ENCODE data around the gene LIPT2. TPM values are rescaled to one million over a fixed set of nuclear protein-coding genes. Genes with fewer than 3 reads are reported as not detected.
"Not testable (repeated sequence)": the region's sequence is repeated elsewhere in the genome, so short reads cannot be mapped to it uniquely, and the experiment has no call there.

The LIPT2 gene
- 10 to 100 TPM in 1 of 3 donors, 1 to 10 TPM in 2; 7.1 to 10.4 (median 9.4) TPM for polyA plus RNA-seq (ENCODE audit: insufficient read length in 3 of 3)
- long read RNA-seq, donor 1, transcript LIPT2-201 (2 exons, 1,018 nt): major isoform, 5 of 6 reads
- long read RNA-seq, donor 1, partial matches to known transcripts: 0 of 6 reads
- long read RNA-seq, donor 1, other reads (novel, unspliced or antisense): 0 of 6 reads
- long read RNA-seq, donor 2, partial matches to known transcripts: 0 of 3 reads
- long read RNA-seq, donor 2, other reads (novel, unspliced or antisense): 0 of 3 reads
- long read RNA-seq, donor 3, partial matches to known transcripts: 14 of 18 reads
- long read RNA-seq, donor 3, other reads (novel, unspliced or antisense): 0 of 18 reads
- long read RNA-seq, donor 4, partial matches to known transcripts: 0 of 2 reads
- long read RNA-seq, donor 4, other reads (novel, unspliced or antisense): 0 of 2 reads
- long read RNA-seq, donor 5: 0 reads
- long read RNA-seq, donor 6, partial matches to known transcripts: 0 of 3 reads
- long read RNA-seq, donor 6, other reads (novel, unspliced or antisense): 0 of 3 reads
- long read RNA-seq, donor 7, transcript LIPT2-201 (2 exons, 1,018 nt): major isoform, 6 of 12 reads
- long read RNA-seq, donor 7, partial matches to known transcripts: 6 of 12 reads
- long read RNA-seq, donor 7, other reads (novel, unspliced or antisense): 0 of 12 reads
- long read RNA-seq, donor 8, transcript LIPT2-201 (2 exons, 1,018 nt): major isoform, 9 of 9 reads
- long read RNA-seq, donor 8, partial matches to known transcripts: 0 of 9 reads
- long read RNA-seq, donor 8, other reads (novel, unspliced or antisense): 0 of 9 reads
- long read RNA-seq, donor 9, transcript LIPT2-201 (2 exons, 1,018 nt): major isoform, 5 of 6 reads
- long read RNA-seq, donor 9, partial matches to known transcripts: 0 of 6 reads
- long read RNA-seq, donor 9, other reads (novel, unspliced or antisense): 0 of 6 reads
- long read RNA-seq, donor 10, partial matches to known transcripts: 0 of 4 reads
- long read RNA-seq, donor 10, other reads (novel, unspliced or antisense): 0 of 4 reads
- long read RNA-seq, donor 11, partial matches to known transcripts: 24 of 26 reads
- long read RNA-seq, donor 11, other reads (novel, unspliced or antisense): 0 of 26 reads
- long read RNA-seq, donor 12, partial matches to known transcripts: 0 of 4 reads
- long read RNA-seq, donor 12, other reads (novel, unspliced or antisense): 0 of 4 reads
- long read RNA-seq, donor 13: 0 reads
- long read RNA-seq, donor 14, partial matches to known transcripts: 0 of 12 reads
- long read RNA-seq, donor 14, other reads (novel, unspliced or antisense): 8 of 12 reads
- long read RNA-seq, donor 15, partial matches to known transcripts: 0 of 1 reads
- long read RNA-seq, donor 15, other reads (novel, unspliced or antisense): 0 of 1 reads
- long read RNA-seq, donor 16, transcript LIPT2-201 (2 exons, 1,018 nt): major isoform, 13 of 13 reads
- long read RNA-seq, donor 16, partial matches to known transcripts: 0 of 13 reads
- long read RNA-seq, donor 16, other reads (novel, unspliced or antisense): 0 of 13 reads

GRCh38 chr11:74492974-74493790 is at the start of gene LIPT2:
Gene LIPT2, minus strand, starts transcription at chr11:74493724. Its CDS starts 21 bp downstream, at chr11:74493703.
- peak; percentile 83 to 96 (median 94) for DNase-seq (ENCODE audit: extremely low read depth in 1 of 11, low read depth in 9 of 11, low spot score in 4 of 11)

DNA sequence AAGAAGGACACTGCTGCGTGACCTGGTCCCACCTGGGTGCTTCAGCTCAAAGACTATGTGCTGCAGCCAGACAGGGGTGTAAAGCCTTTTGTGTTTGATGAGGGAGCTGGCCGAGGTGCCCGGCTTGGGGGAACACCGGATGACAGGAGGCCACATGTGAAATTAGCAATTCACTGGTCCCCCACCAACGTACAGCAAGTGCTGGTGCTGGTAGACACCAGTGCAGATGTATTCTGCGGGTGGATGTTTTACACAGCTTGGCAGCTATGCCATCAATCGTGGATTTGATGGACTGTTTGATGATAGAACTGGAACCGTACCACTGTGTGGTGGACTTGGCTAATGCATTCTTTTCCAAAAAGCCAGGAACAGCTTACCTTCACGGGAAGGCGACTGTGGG is 47.9 kb upstream of the LIPT2 start:
- DNase-seq (ENCODE audit: extremely low read depth in 1 of 11, low read depth in 9 of 11, low spot score in 4 of 11): no peak

- DNase-seq (ENCODE audit: extremely low read depth in 1 of 11, low read depth in 9 of 11, low spot score in 4 of 11): no peak
Observed at GRCh38 chr11:74540270-74540669, 46.7 kb upstream of the LIPT2 start.

DNA sequence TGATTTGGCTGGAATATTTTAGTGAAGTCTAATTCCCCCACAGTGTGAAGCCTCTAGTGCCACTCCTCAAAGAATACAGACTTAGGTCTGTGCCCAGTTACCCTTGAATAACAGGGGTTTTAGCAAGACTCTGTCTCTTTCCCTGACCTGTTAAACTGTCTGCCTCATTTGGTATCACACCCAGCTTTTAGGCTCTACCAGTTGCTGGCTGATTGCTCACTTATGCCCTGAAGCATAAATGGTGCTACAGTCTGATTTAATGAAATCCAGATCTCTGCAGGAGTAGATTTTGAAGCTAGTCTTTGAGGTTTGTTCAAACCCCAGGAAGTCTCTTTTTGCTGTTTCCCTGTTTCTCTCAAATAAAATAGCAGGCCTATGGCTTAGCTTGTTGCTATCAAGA is 45.2 kb upstream of the LIPT2 start:
- no peak for DNase-seq (ENCODE audit: extremely low read depth in 1 of 11, low read depth in 9 of 11, low spot score in 4 of 11)

GRCh38 chr11:74535371-74536160 is 42.0 kb upstream of the LIPT2 start:
- DNase-seq (ENCODE audit: extremely low read depth in 1 of 11, low read depth in 9 of 11, low spot score in 4 of 11): no peak

GRCh38 chr11:74534946-74535275 is 41.4 kb upstream of the LIPT2 start:
- not testable (repeated sequence) for DNase-seq (ENCODE audit: extremely low read depth in 1 of 11, low read depth in 9 of 11, low spot score in 4 of 11)

DNA sequence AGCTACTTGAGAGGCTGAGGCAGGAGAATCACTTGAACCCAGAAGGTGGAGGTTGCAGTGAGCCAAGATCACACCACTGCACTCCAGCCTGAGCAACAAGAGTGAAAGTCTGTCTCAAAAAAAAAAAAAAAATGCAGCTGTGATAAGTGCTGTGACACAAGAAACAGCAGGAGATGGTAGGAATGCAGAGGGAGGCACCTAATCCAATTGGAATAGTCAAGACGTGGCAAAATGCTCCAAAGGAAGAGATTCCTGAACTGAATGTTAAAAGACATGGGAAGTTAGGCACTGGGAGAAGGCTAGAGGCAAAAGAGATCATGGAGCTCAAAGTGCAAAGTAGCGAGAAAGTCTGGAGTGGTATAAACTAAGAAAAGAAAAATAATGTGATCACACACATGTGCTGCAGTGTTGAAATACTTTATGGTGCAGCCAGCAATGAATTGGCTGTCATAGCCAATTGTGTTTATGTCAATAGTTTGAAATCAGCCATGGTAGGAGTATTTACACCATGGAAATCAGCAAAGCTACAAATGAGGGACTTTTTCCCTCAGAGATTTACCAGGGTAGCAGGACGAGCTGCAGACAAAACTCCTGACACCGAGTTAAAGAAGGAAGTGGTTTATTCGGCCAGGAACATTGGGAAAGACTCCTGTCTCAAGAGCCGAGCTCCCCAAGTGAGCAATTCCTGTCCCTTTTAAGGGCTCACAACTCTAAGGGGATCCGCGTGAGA is 40.9 kb upstream of the LIPT2 start:
- DNase-seq (ENCODE audit: extremely low read depth in 1 of 11, low read depth in 9 of 11, low spot score in 4 of 11): no peak

DNA sequence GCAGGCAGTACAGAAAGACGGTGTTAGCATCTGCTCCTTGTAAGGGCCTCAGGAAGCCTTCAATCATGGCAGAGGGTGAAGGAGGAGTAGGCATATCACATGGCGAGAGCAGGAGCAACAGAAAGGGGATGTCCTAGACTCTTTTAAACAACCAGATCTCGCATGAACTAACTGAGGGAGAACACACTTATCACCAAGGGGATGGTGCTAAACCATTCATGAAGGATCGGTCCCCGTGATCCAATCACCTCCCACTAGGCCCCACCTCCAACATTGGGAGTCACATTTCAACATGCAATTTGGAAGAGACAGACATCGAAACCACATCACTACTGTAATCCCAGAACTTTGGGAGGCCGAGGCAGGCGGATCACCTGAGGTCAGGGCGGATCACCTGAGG is 39.9 kb upstream of the LIPT2 start:
- no peak for DNase-seq (ENCODE audit: extremely low read depth in 1 of 11, low read depth in 9 of 11, low spot score in 4 of 11)

DNA sequence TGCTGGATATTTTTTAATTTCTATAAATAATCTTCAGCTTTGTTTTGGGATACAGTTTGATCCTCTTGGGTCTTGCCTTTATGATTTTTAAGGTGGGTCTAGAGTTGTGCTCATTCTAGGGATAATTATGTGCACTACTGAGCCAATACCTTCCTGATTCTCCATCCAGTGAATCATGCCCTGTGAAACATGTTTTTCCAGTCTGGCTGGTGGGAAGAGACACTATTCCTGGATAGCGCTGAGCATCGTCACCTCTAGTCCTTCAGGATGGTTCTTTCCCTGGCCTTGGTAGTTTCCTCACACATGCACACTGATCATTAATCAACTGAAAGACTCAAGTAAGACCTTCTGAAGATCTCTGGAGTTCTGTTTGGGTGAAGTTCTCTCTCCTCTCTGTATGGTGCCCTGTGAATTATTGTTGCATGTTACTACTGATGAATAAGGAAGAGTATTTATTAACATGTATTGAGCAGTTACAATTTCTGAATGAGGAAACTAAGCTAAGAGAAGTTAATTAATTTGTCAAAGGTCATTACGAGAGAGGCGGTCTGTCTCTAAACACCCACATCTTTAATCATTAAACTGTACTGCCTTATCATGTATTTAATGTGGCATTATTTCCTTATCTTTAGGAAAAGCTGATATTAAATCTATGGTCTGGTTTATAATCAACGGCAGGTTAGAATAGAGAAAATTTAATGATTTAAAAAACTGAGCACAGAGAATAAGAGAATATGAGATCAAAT is 39.1 kb upstream of the LIPT2 start:
- no peak for DNase-seq (ENCODE audit: extremely low read depth in 1 of 11, low read depth in 9 of 11, low spot score in 4 of 11)

DNA sequence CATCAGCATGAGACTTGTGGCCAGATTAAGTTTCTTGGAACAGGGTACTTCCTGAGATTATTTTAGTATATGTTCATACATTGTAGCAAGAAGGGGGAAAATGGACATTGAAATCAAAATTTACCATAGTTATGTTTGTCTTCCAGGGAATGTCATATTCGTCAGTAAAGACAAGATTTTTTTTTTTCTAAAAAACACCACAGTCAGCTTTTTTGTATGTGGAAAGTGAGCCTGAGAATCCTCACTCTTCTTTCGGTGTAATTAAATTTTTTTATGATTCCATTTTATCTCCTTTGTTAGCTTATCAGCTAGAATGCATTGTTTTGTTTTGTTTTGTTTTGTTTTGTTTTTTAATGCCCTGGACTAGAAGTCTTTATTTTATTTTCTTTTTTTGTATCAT is 31.5 kb upstream of the LIPT2 start:
- no peak for DNase-seq (ENCODE audit: extremely low read depth in 1 of 11, low read depth in 9 of 11, low spot score in 4 of 11)

GRCh38 chr11:74524501-74524900 is 31.0 kb upstream of the LIPT2 start:
- DNase-seq (ENCODE audit: extremely low read depth in 1 of 11, low read depth in 9 of 11, low spot score in 4 of 11): no peak

- no peak for DNase-seq (ENCODE audit: extremely low read depth in 1 of 11, low read depth in 9 of 11, low spot score in 4 of 11)
Observed at GRCh38 chr11:74522776-74523175, 29.3 kb upstream of the LIPT2 start.

DNA sequence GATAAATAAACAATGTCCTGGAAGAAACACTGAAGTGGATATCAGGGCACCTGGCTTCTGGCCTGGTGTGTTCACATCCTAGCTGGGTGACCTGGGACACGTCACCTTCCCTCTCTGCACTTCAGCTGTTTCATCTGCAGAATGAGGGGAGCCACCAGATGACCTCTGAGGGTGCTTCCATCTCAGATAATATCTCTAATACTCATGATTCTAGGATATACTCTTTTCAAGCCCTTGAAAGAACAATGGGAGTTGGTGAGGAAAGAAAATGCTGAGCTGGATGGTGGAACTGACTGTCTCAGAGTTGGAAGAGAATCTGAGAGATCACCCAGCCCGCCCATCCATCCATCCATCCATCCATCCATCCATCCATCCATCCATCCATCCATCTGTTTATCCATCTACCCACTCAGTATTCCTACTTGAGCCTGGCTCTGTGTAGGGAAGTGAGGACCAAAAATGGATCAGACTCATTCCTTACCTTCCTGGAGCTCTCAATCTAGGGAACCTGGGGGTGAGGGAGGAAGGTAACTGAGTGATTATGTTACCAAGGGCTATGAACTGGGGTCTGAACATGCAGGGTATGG is 28.2 kb upstream of the LIPT2 start:
- DNase-seq (ENCODE audit: extremely low read depth in 1 of 11, low read depth in 9 of 11, low spot score in 4 of 11): no peak

GRCh38 chr11:74520927-74521665 is 27.6 kb upstream of the LIPT2 start:
- DNase-seq (ENCODE audit: extremely low read depth in 1 of 11, low read depth in 9 of 11, low spot score in 4 of 11): no peak

DNA sequence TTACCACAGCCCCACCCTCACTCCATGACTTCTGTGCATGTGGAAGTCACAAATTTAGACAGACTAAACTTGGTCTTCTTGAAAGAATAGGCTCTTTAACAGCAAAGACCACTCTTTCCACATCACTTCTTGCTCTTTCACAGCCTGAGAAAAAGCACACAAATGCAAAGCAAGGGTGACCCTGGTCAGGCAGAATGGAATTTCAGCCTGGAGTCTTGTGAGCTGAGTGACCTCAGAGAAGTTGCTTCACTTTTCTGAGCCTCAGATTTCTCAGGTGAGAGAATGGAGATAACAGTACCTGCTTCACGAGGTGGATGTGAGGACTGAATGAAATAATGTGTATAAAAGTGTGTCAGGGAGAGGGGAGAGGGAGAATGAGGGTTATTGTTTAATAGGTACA is 26.8 kb upstream of the LIPT2 start:
- DNase-seq (ENCODE audit: extremely low read depth in 1 of 11, low read depth in 9 of 11, low spot score in 4 of 11): no peak
